KMS-11 (cell line): ENCODE data around the gene KIF5C.

ENCODE experiments used
- H2AFZ ChIP-seq: fragments of 200-600 bp; sonication (generic); 2 replicates; pipeline ENCODE4 v1.6.1; 2016; ENCODE audit warnings: antibody characterized with exemption, mixed run types, low read depth
- H3K27ac ChIP-seq: fragments of 200-600 bp; sonication (generic); 2 replicates; pipeline ENCODE4 v1.6.1; 2016; ENCODE audit warnings: mild to moderate bottlenecking, mixed run types
- H3K27me3 ChIP-seq: fragments of 200-600 bp; sonication (generic); 2 replicates; pipeline ENCODE4 v1.6.1; 2017; ENCODE audit warnings: mild to moderate bottlenecking, low read depth, mixed run types, moderate library complexity; ENCODE audit not compliant: insufficient read depth
- H3K36me3 ChIP-seq: fragments of 200-600 bp; sonication (generic); 2 replicates; pipeline ENCODE4 v1.6.1; 2017; ENCODE audit warnings: mild to moderate bottlenecking, mixed run types; ENCODE audit not compliant: insufficient read depth
- H3K4me1 ChIP-seq: fragments of 200-600 bp; sonication (generic); 2 replicates; pipeline ENCODE4 v1.6.1; 2016; ENCODE audit warnings: mild to moderate bottlenecking, low read depth, mixed run types; ENCODE audit not compliant: poor library complexity, severe bottlenecking
- H3K4me2 ChIP-seq: fragments of 200-600 bp; sonication (generic); 2 replicates; pipeline ENCODE4 v1.7.0; 2016; ENCODE audit warnings: mild to moderate bottlenecking, mixed run types
- H3K4me3 ChIP-seq: fragments of 200-600 bp; sonication (generic); IDR thresholded peaks from 2 replicates; pipeline ENCODE4 v1.6.1; 2017; ENCODE audit warnings: low read depth, low read length, mixed read lengths; ENCODE audit not compliant: insufficient read depth
- H3K79me2 ChIP-seq: fragments of 200-600 bp; sonication (generic); 2 replicates; pipeline ENCODE4 v1.6.1; 2016; ENCODE audit warnings: low read depth, mixed run types; ENCODE audit not compliant: insufficient read depth
- H3K9ac ChIP-seq: fragments of 200-600 bp; sonication (generic); 2 replicates; pipeline ENCODE4 v1.6.1; 2016; ENCODE audit warnings: mild to moderate bottlenecking, mixed run types
- H4K20me1 ChIP-seq: fragments of 200-600 bp; sonication (generic); 2 replicates; pipeline ENCODE4 v1.6.1; 2016; ENCODE audit warnings: mild to moderate bottlenecking, mixed run types; ENCODE audit not compliant: insufficient read depth
- CTCF ChIP-seq: fragments of 200-600 bp; sonication (generic); conservative IDR thresholded peaks from 2 replicates; pipeline ENCODE4 v1.6.1; 2017; ENCODE audit warnings: low read depth, mild to moderate bottlenecking, antibody characterized with exemption, low read length, moderate library complexity, mixed read lengths

The KIF5C gene

GRCh38 chr2:149041482-149041881 is 166.5 kb downstream of the KIF5C start:
- Histone ChIP-seq H2AFZ (no peak overlapping the region), H3K36me3 (no peaks in the 10 kb centered on the region), H3K9ac (no peak overlapping the region), H3K4me3 (no peak overlapping the region), H3K27me3 (no peaks in the 10 kb centered on the region), H3K27ac (no peak overlapping the region), H4K20me1 (no peaks in the 10 kb centered on the region), H3K4me2 (no peak overlapping the region), H3K4me1 (no peaks in the 10 kb centered on the region), H3K79me2 (no peaks in the 10 kb centered on the region)
- TF ChIP-seq CTCF: no peak

GRCh38 chr2:149042881-149043280 is 167.9 kb downstream of the KIF5C start:
- Histone ChIP-seq H4K20me1 (no peaks in the 10 kb centered on the region), H3K27ac (no peak overlapping the region), H3K4me3 (no peak overlapping the region), H3K4me1 (no peaks in the 10 kb centered on the region), H3K4me2 (no peak overlapping the region), H3K79me2 (no peaks in the 10 kb centered on the region), H2AFZ (no peak overlapping the region), H3K36me3 (no peaks in the 10 kb centered on the region), H3K27me3 (no peaks in the 10 kb centered on the region), H3K9ac (no peak overlapping the region)
- no peak for TF ChIP-seq CTCF

- Histone ChIP-seq H3K27ac (no peak overlapping the region), H3K4me1 (no peaks in the 10 kb centered on the region), H3K4me2 (no peak overlapping the region), H2AFZ (no peak overlapping the region), H3K4me3 (no peak overlapping the region), H3K9ac (no peak overlapping the region), H3K36me3 (no peaks in the 10 kb centered on the region), H4K20me1 (no peaks in the 10 kb centered on the region), H3K79me2 (no peaks in the 10 kb centered on the region), H3K27me3 (no peaks in the 10 kb centered on the region)
- TF ChIP-seq CTCF: no peak
Observed at GRCh38 chr2:149044500-149044899, 169.5 kb downstream of the KIF5C start.

GRCh38 chr2:149047118-149047517 is 172.1 kb downstream of the KIF5C start:
- Histone ChIP-seq H3K4me3 (no peak overlapping the region), H4K20me1 (no peaks in the 10 kb centered on the region), H3K4me1 (no peaks in the 10 kb centered on the region), H3K27ac (no peak overlapping the region), H3K4me2 (no peak overlapping the region), H3K79me2 (no peaks in the 10 kb centered on the region), H3K27me3 (no peaks in the 10 kb centered on the region), H3K9ac (no peak overlapping the region), H3K36me3 (no peaks in the 10 kb centered on the region), H2AFZ (no peak overlapping the region)
- no peak for TF ChIP-seq CTCF

GRCh38 chr2:149049142-149049541 is 174.1 kb downstream of the KIF5C start:
- Histone ChIP-seq H4K20me1 (no peaks in the 10 kb centered on the region), H3K27me3 (no peaks in the 10 kb centered on the region), H3K27ac (no peak overlapping the region), H3K36me3 (no peaks in the 10 kb centered on the region), H3K9ac (no peak overlapping the region), H3K4me3 (no peak overlapping the region), H3K4me1 (no peaks in the 10 kb centered on the region), H2AFZ (no peak overlapping the region), H3K79me2 (no peaks in the 10 kb centered on the region), H3K4me2 (no peak overlapping the region)
- TF ChIP-seq CTCF: no peak
